Smooth muscle cell (in vitro differentiated cells): Measurements from ENCODE around the gene DMD. TPM values are rescaled to one million over a fixed set of nuclear protein-coding genes. Genes with fewer than 3 reads are reported as not detected.

Experiments used
- DNase-seq: peaks from one replicate; lab custom pipeline; 2025; ENCODE audit not compliant: unreplicated experiment; lab: John Stamatoyannopoulos, UW
- H2AFZ ChIP-seq: fragments of 200-600 bp; sonication (generic); 2 replicates; pipeline ENCODE4 v1.6.0; 2016; ENCODE audit warnings: antibody characterized with exemption, low read depth, mild to moderate bottlenecking
- H3F3A ChIP-seq: fragments of 200-600 bp; sonication (generic); 2 replicates; pipeline ENCODE4 v1.6.0; 2017; ENCODE audit warnings: antibody characterized with exemption, low read depth
- H3K27ac ChIP-seq: fragments of 200-600 bp; sonication (generic); 2 replicates; pipeline ENCODE4 v1.5.1; 2016; ENCODE audit warnings: low read depth, mild to moderate bottlenecking
- H3K27me3 ChIP-seq: fragments of 200-600 bp; sonication (generic); 2 replicates; pipeline ENCODE4 v1.6.1; 2016; ENCODE audit warnings: low read depth, mild to moderate bottlenecking
- H3K36me3 ChIP-seq: fragments of 200-600 bp; sonication (generic); 2 replicates; pipeline ENCODE4 v1.5.1; 2016; ENCODE audit warnings: low read depth
- H3K4me1 ChIP-seq: fragments of 200-600 bp; sonication (generic); 2 replicates; pipeline ENCODE4 v1.5.1; 2016; ENCODE audit warnings: low read depth
- H3K4me2 ChIP-seq: fragments of 200-600 bp; sonication (generic); 2 replicates; pipeline ENCODE4 v1.6.0; 2016; ENCODE audit warnings: mild to moderate bottlenecking
- H3K4me3 ChIP-seq: fragments of 200-600 bp; sonication (generic); 2 replicates; pipeline ENCODE4 v1.5.1; 2016; ENCODE audit warnings: mild to moderate bottlenecking
- H3K79me2 ChIP-seq: fragments of 200-600 bp; sonication (generic); 2 replicates; pipeline ENCODE4 v1.6.0; 2016; ENCODE audit warnings: low read depth, mild to moderate bottlenecking
- H3K9ac ChIP-seq: fragments of 200-600 bp; sonication (generic); 2 replicates; pipeline ENCODE4 v1.6.0; 2016; ENCODE audit warnings: low read depth
- H3K9me3 ChIP-seq: fragments of 200-600 bp; sonication (generic); replicated peaks from 2 replicates; pipeline ENCODE4 v1.5.1; 2016; ENCODE audit warnings: low read depth
- H4K20me1 ChIP-seq: fragments of 200-600 bp; sonication (generic); 2 replicates; pipeline ENCODE4 v1.6.0; 2016; ENCODE audit warnings: low read depth
- CTCF ChIP-seq: fragments of 200-600 bp; sonication (generic); IDR thresholded peaks from 2 replicates; pipeline ENCODE4 v1.5.1; 2017; ENCODE audit warnings: borderline replicate concordance, mild to moderate bottlenecking, antibody characterized with exemption; ENCODE audit not compliant: insufficient read depth, poor library complexity, severe bottlenecking
- WGBS: methylation state at CpG from one replicate; pipeline ENCODE4 v1.1.7; 2016; ENCODE audit warnings: low lambda C conversion rate; 5-methylcytosine and 5-hydroxymethylcytosine counted together
- polyA plus RNA-seq: library from polyadenylated mRNA; unstranded; fragments of >200 nt; fragmentation: Nextera tagmentation; extraction: Ambion mirVana; gene quantifications from 2 replicates; pipeline ENCODE4 v1.2.1, GENCODE V29; 2016
- total RNA-seq: library from RNA; depleted of rRNA; stranded (reverse); fragments of >200 nt; gene quantifications from 2 replicates; pipeline ENCODE4 v1.2.3, GENCODE V29; 2014

Gene DMD
- total and polyA plus RNA-seq, 2 experiments from 2014 or later = 12.3 to 12.6 TPM

DNA sequence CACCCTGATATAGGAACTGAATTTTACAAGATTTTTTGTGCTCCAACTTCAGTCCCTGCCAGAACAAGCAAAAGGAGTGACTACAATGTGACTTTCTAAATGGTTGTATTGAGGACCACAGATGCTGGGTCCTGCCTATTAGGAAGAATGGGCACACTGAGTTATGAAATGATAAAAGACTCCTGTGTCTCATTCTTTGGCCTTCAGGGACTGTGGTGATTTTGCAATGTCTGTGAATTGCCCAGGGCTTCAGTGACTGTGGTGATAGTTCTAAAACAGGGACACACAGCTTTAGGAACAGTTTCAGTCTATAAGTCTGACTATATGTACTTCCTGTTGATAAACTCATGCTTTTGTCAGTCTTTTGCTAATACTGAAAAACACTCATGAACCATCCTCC, 210.2 kb downstream of the DMD start:
- no peak for DNase-seq
- Histone ChIP-seq H3K79me2 (no peaks in the 10 kb centered on the region), H3K27me3 (no peaks in the 10 kb centered on the region), H3K27ac (no peak overlapping the region), H3K4me2 (no peak overlapping the region), H4K20me1 (no peaks in the 10 kb centered on the region), H3K36me3 (no peaks in the 10 kb centered on the region), H2AFZ (peak overlapping the region; percentile 43), H3K4me1 (no peaks in the 10 kb centered on the region), H3F3A (no peaks in the 10 kb centered on the region), H3K9ac (no peak overlapping the region), H3K4me3 (no peak overlapping the region), H3K9me3 (no peaks in the 10 kb centered on the region)
- TF ChIP-seq CTCF = no peak

GRCh38 chrX:32998776-32999175, 212.6 kb downstream of the DMD start:
- 95% methylated on average over 4 of the region's 4 CpGs for WGBS
- Histone ChIP-seq H4K20me1 (no peaks in the 10 kb centered on the region), H3K4me3 (no peak overlapping the region), H3K27ac (no peak overlapping the region), H3K79me2 (no peaks in the 10 kb centered on the region), H3F3A (no peaks in the 10 kb centered on the region), H3K27me3 (no peaks in the 10 kb centered on the region), H3K4me1 (no peaks in the 10 kb centered on the region), H3K36me3 (no peaks in the 10 kb centered on the region), H2AFZ (no peak overlapping the region), H3K9ac (no peak overlapping the region), H3K4me2 (no peak overlapping the region), H3K9me3 (no peaks in the 10 kb centered on the region)
- DNase-seq = no peak
- no peak for TF ChIP-seq CTCF

- H3K27ac ChIP-seq = no peak overlapping the region
- TF ChIP-seq CTCF = no peak
- H3K4me1 ChIP-seq = no peaks in the 10 kb centered on the region
- H4K20me1 ChIP-seq = no peaks in the 10 kb centered on the region
- WGBS = 94% methylated on average over 3 of the region's 3 CpGs
- H3K4me2 ChIP-seq = no peak overlapping the region
- H3K79me2 ChIP-seq = no peaks in the 10 kb centered on the region
- no peak overlapping the region for H3K4me3 ChIP-seq
- DNase-seq = no peak
- H3K36me3 ChIP-seq = no peaks in the 10 kb centered on the region
- H3F3A ChIP-seq = no peaks in the 10 kb centered on the region
- H3K9ac ChIP-seq = no peak overlapping the region
- H3K9me3 ChIP-seq = no peaks in the 10 kb centered on the region
- no peak overlapping the region for H2AFZ ChIP-seq
- no peaks in the 10 kb centered on the region for H3K27me3 ChIP-seq
Measured at GRCh38 chrX:32995427-32995826, 215.9 kb downstream of the DMD start.

DNA sequence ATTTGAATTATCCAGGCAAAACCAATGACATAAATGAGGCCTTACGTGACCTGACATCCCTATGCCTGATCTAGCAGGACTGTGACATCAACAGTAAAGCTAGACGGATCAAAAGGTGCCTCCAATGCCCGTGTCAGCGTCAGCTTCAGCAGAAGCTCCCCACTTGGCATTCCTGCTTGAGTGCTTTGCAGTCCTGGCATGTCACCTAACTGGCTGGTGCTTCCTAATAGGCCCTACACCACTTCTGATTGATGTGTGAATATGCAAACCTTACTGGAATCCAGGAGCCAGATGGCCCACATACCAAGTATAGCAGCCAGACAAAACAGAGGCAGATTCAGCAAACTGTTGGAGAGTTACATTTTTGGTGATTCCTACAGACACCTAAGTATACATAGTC, 224.2 kb downstream of the DMD start:
- Histone ChIP-seq H4K20me1 (no peaks in the 10 kb centered on the region), H3K9ac (no peak overlapping the region), H3K27ac (no peak overlapping the region), H3K9me3 (no peaks in the 10 kb centered on the region), H3K79me2 (no peaks in the 10 kb centered on the region), H2AFZ (no peak overlapping the region), H3K27me3 (no peaks in the 10 kb centered on the region), H3F3A (no peaks in the 10 kb centered on the region), H3K4me1 (no peaks in the 10 kb centered on the region), H3K4me2 (no peak overlapping the region), H3K4me3 (no peak overlapping the region), H3K36me3 (no peaks in the 10 kb centered on the region)
- no peak for DNase-seq
- 32% methylated on average over 4 of the region's 4 CpGs for WGBS
- no peak for TF ChIP-seq CTCF
